Right renal pelvis (tissue), 4 donors: ENCODE data around the gene BCL11B. TPM values are rescaled to one million over a fixed set of nuclear protein-coding genes. Genes with fewer than 3 reads are reported as not detected.

Experiments used
- DNase-seq, 4 donors: peaks; one replicate each; pipeline ENCODE4 v3.0.0-alpha.2; 2013; ENCODE audit warnings: low read depth in 4 of 4, low spot score in 3 of 4, missing footprints in 1 of 4
- polyA plus RNA-seq, 4 donors: library from polyadenylated mRNA; unstranded; fragments of 120-200 nt; gene quantifications; one replicate each; pipeline ENCODE4 v1.2.1, GENCODE V29; 2013; ENCODE audit not compliant: insufficient read length in 4 of 4

BCL11B gene
- polyA plus RNA-seq, 4 donors = 2.3 to 2.6 (median 2.4) TPM

GRCh38 chr14:99125113-99125512 lies 146.9 kb downstream of the BCL11B start:
- DNase-seq = no peak

- DNase-seq = no peak
Measured at GRCh38 chr14:99124482-99125105, 147.4 kb downstream of the BCL11B start.

- no peak for DNase-seq
Measured at GRCh38 chr14:99123208-99123870, 148.7 kb downstream of the BCL11B start.

GRCh38 chr14:99122521-99123125 lies 149.4 kb downstream of the BCL11B start:
- DNase-seq = no peak

- no peak for DNase-seq
Measured at GRCh38 chr14:99121319-99121875, 150.6 kb downstream of the BCL11B start.

GRCh38 chr14:99120526-99121318 lies 151.3 kb downstream of the BCL11B start:
- DNase-seq = no peak

- DNase-seq = no peak
Measured at GRCh38 chr14:99119554-99120525, 152.2 kb downstream of the BCL11B start.

Other genes with a start within 250 kb of the BCL11B start
- 10 to 100 TPM; 64.1 to 73.6 (median 67.3) TPM for gene SETD3, start 208.7 kb upstream of the BCL11B start, polyA plus RNA-seq
- 10 to 100 TPM; 41.7 to 54.9 (median 48.3) TPM for gene CCNK, start 209.2 kb upstream of the BCL11B start, polyA plus RNA-seq